GM19351 (cell line): ENCODE data around the gene VPS39.

Experiments used
- ATAC-seq: cut with Tn5 transposase; IDR thresholded peaks from one replicate; pipeline ENCODE4 v1.9.1; 2021; ENCODE audit warnings: mild to moderate bottlenecking, moderate library complexity; ENCODE audit not compliant: unreplicated experiment

Gene VPS39

GRCh38 chr15:42131826-42132806 is 76.0 kb downstream of the VPS39 start:
- no peak for ATAC-seq

- no peak for ATAC-seq
These were observed 77.1 kb downstream of the VPS39 start for GRCh38 chr15:42131006-42131405.

GRCh38 chr15:42130246-42130986 is 77.7 kb downstream of the VPS39 start:
- no peak for ATAC-seq

- ATAC-seq = no peak
These were observed 78.7 kb downstream of the VPS39 start for GRCh38 chr15:42129364-42129763.

GRCh38 chr15:42128476-42128875 is 79.6 kb downstream of the VPS39 start:
- no peak for ATAC-seq

GRCh38 chr15:42123546-42123945 is 84.6 kb downstream of the VPS39 start:
- no peak for ATAC-seq

GRCh38 chr15:42121682-42122081 is 86.4 kb downstream of the VPS39 start:
- no peak for ATAC-seq

- ATAC-seq = no peak
These were observed 87.1 kb downstream of the VPS39 start for GRCh38 chr15:42121021-42121420.

GRCh38 chr15:42120285-42120684 is 87.8 kb downstream of the VPS39 start:
- ATAC-seq = no peak

GRCh38 chr15:42119446-42119760 is 88.7 kb downstream of the VPS39 start:
- ATAC-seq = no peak

- ATAC-seq = no peak
These were observed 89.3 kb downstream of the VPS39 start for GRCh38 chr15:42118650-42119445.

- ATAC-seq = no peak
These were observed 96.2 kb downstream of the VPS39 start for GRCh38 chr15:42111924-42112323.

- no peak for ATAC-seq
These were observed 97.7 kb downstream of the VPS39 start for GRCh38 chr15:42110367-42110766.

- ATAC-seq = no peak
These were observed 99.3 kb downstream of the VPS39 start for GRCh38 chr15:42108806-42109205.
